ENCODE measurements around the gene UPB1. TPM values are rescaled to one million over a fixed set of nuclear protein-coding genes. Genes with fewer than 3 reads are reported as not detected.

UPB1 gene
- total and polyA plus RNA-seq, 9 of the 15 experiments (the other 6 are each of a cell fraction or from before 2014, with no cell fraction given), result 0.06 to 0.11 TPM; not detected in 7

DNA sequence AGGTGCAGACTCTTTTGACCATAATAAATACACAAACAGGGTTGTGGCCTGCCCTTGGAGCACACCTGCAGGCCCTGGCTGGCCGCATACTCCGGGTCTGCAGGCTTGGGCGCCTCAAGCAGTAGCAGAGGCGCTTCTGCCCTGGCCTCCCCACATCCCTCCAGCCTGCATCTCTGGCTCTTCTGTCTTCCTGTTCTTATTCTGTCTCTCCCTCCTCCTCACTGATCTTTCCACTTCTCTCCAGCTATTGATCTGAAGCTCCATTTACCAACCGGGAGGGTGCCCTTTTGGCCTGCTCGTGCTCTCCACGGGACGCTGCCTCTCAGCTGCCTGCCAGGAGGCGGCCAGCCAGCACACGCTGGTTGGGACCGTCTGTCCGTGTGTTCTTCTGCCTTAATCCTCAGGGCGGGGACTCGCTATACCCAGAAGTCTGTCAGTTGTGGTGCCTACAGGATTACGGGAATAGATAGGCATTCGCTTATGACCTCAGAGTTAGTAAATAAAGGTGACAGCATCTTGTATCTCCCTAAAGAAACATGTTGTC is 5.2 kb downstream of the UPB1 start (continued):
- TF ChIP-seq, protein P1, sequence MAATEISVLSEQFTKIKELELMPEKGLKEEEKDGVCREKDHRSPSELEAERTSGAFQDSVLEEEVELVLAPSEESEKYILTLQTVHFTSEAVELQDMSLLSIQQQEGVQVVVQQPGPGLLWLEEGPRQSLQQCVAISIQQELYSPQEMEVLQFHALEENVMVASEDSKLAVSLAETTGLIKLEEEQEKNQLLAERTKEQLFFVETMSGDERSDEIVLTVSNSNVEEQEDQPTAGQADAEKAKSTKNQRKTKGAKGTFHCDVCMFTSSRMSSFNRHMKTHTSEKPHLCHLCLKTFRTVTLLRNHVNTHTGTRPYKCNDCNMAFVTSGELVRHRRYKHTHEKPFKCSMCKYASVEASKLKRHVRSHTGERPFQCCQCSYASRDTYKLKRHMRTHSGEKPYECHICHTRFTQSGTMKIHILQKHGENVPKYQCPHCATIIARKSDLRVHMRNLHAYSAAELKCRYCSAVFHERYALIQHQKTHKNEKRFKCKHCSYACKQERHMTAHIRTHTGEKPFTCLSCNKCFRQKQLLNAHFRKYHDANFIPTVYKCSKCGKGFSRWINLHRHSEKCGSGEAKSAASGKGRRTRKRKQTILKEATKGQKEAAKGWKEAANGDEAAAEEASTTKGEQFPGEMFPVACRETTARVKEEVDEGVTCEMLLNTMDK (IDR thresholded peaks at IDR 0.05; ENCODE audit: borderline replicate concordance, insufficient read depth, low read depth, low read length, poor library complexity, severe bottlenecking), result no peak

DNA sequence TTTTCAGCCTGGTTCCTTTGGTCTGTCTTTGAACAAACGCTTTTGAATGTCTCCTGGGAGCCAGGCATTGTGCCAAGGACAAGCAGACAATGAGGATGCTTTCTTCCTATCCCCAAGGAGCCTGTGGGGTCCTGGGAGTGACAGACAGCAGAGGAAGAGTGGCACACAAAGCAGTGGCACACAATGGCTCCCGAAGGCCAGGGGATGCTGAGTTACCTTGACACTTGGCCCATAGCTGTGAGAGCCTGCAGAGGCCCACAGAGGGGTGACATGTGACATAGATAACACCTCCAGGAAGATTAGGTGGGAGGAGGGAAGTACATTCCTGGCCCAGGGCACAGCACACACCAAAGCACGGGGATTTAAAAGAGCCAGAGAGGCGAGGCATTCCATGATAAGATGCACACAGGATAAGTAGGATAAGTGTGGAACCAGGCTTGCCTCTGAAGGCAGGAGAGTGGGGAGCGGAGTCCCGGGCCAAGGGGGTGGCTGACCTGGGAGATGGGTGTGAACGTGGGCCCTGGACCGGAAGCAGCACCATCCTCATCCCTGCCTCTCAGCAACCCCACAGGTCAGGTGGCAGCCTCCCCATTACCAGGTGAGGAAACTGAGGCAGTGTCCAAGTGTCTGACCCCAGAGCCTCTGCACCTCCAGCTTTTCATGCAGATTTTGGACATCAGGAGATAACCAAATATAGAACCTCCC is 6.3 kb downstream of the UPB1 start:
- in situ Hi-C loops (cut with MboI) (loop anchor here (25.0 kb wide), 1 partner anchor 539 kb away; the partner anchor contains the start of genes DDT, DDTL and GSTT2B), intact Hi-C loops (cut with micrococcal nuclease) (loop anchor here (5.0 kb wide), 1 partner anchor 79 kb away; no protein-coding TSS in a partner anchor)
- ATAC-seq, result no peak
- Histone ChIP-seq H3K9me3 (replicated peaks; ENCODE audit: control insufficient read depth, insufficient read depth, low read depth, low read length) (no peaks in the 10 kb centered on the region), H3K27me3 (ENCODE audit: control insufficient read depth in 2 of 2, insufficient read depth in 2 of 2, low read length in 2 of 2) (peaks cover 0 to 28% of the 10 kb centered on the region in 2 experiments; a peak in 2 of 5 replicates), H3K79me2 (ENCODE audit: control insufficient read depth, insufficient read depth, low read length) (no peaks in the 10 kb centered on the region), H3K9me1 (ENCODE audit: control insufficient read depth, insufficient read depth, low read length) (no peaks in the 10 kb centered on the region), H3K4me3 (no peak overlapping the region), H3K36me3 (ENCODE audit: control insufficient read depth, insufficient read depth, low read length) (no peaks in the 10 kb centered on the region), H3K27ac (ENCODE audit: extremely low read depth, low read depth, low read length) (no peak overlapping the region), H3K4me2 (ENCODE audit: insufficient read depth, low read length) (no peak overlapping the region), H2AFZ (ENCODE audit: low read depth, low read length) (no peak overlapping the region), H3K9ac (ENCODE audit: insufficient read depth in 1 of 2, low read depth in 2 of 2, low read length in 2 of 2) (no peak overlapping the region), H3K4me1 (replicated peaks in 1 of 2; ENCODE audit: control insufficient read depth in 2 of 2, insufficient read depth in 2 of 2, low read length in 2 of 2) (peaks cover 0 to 5% of the 10 kb centered on the region in 2 experiments; a peak in 1 of 5 replicates), H4K20me1 (replicated peaks; ENCODE audit: control insufficient read depth, insufficient read depth, low read length) (no peaks in the 10 kb centered on the region)
- DNase-seq (ENCODE audit: extremely low read depth in 1 of 4, low spot score in 3 of 4), result no peak
- ChIA-PET CTCF (ENCODE audit: low intra/inter-chr PET ratio) (interaction anchor here (2.4 kb wide), 1 partner anchor 79 kb away, joined by 16 read pairs; no protein-coding TSS in a partner anchor), POLR2A (no interaction called here)
- TF ChIP-seq NR1H2 (CRISPR knock-in tag; IDR thresholded peaks at IDR 0.05), result no peak
- TF ChIP-seq SRSF7 (optimal IDR thresholded peaks at IDR 0.05; ENCODE audit: low read depth, low read length), result no peak
- no peak for TF ChIP-seq MTF1 (CRISPR knock-in tag; IDR thresholded peaks at IDR 0.05; ENCODE audit: borderline replicate concordance)
- no peak for TF ChIP-seq ZNF134 (CRISPR knock-in tag; conservative IDR thresholded peaks at IDR 0.05)
- TF ChIP-seq, protein P2, sequence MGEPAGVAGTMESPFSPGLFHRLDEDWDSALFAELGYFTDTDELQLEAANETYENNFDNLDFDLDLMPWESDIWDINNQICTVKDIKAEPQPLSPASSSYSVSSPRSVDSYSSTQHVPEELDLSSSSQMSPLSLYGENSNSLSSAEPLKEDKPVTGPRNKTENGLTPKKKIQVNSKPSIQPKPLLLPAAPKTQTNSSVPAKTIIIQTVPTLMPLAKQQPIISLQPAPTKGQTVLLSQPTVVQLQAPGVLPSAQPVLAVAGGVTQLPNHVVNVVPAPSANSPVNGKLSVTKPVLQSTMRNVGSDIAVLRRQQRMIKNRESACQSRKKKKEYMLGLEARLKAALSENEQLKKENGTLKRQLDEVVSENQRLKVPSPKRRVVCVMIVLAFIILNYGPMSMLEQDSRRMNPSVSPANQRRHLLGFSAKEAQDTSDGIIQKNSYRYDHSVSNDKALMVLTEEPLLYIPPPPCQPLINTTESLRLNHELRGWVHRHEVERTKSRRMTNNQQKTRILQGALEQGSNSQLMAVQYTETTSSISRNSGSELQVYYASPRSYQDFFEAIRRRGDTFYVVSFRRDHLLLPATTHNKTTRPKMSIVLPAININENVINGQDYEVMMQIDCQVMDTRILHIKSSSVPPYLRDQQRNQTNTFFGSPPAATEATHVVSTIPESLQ (CRISPR knock-in tag; IDR thresholded peaks at IDR 0.05), result no peak
- TF ChIP-seq CC2D1A (IDR thresholded peaks at IDR 0.05), result no peak
- no peak for TF ChIP-seq DIDO1 (tag; IDR thresholded peaks at IDR 0.05; ENCODE audit: low read depth)
- no peak for TF ChIP-seq ZC3H4 (CRISPR knock-in tag; IDR thresholded peaks at IDR 0.05; ENCODE audit: borderline replicate concordance)
- no peak for TF ChIP-seq ILF3 (IDR thresholded peaks at IDR 0.05; ENCODE audit: borderline replicate concordance)
- BruUV-seq (replicated peaks), result no TSS peak
- 9% methylated on average over 8 of the region's 8 CpGs for WGBS (ENCODE audit: insufficient coverage, low coverage, missing lambda C conversion rate)
- no peak for FAIRE-seq

All from K562 (cell line).